Loucy (cell line): ENCODE measurements around the gene PIK3R1.

ENCODE experiments used
- CTCF ChIP-seq: fragments of 200-600 bp; sonication (generic); conservative IDR thresholded peaks from 2 replicates; pipeline ENCODE4 v1.5.1; 2014; ENCODE audit warnings: mild to moderate bottlenecking, antibody characterized with exemption, low read length
- EZH2phosphoT487 ChIP-seq: fragments of 200-600 bp; IDR thresholded peaks from 2 replicates; pipeline ENCODE4 v1.6.1; 2018; ENCODE audit warnings: antibody characterized with exemption, mild to moderate bottlenecking, moderate library complexity, borderline replicate concordance

DNA sequence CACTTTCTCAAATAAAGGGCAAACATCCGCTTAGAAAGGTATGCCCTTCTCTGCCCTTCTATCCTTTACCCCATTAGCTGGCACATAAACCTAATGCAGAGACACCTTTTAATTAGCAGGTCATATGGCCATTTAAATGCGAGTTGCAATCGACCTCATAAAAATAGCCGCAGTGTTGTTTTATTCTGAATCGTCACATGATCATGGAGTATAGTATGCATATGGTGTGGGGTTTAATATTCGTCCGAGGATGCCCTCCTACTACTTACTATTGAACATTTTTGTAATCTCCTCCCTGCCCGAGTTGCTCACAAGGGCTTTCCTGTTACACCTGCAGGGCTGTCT is 72.0 kb downstream of the PIK3R1 start:
- TF ChIP-seq CTCF (no peak), EZH2phosphoT487 (no peak)
